KOPT-K1 (cell line): ENCODE data around the gene UNC13C.

Experiments
- H3K27ac ChIP-seq: fragments of 200-600 bp; sonication (generic); 2 replicates; pipeline ENCODE4 v1.5.1; 2016; ENCODE audit warnings: antibody characterized with exemption, mild to moderate bottlenecking, low read depth, low read length; ENCODE audit not compliant: poor library complexity, severe bottlenecking
- H3K36me3 ChIP-seq: fragments of 200-600 bp; sonication (generic); 2 replicates; pipeline ENCODE4 v1.5.1; 2017; ENCODE audit warnings: antibody characterized with exemption, mild to moderate bottlenecking, low read length, moderate library complexity; ENCODE audit not compliant: insufficient read depth
- H3K9me3 ChIP-seq: fragments of 200-600 bp; sonication (generic); 2 replicates; pipeline ENCODE4 v1.5.1; 2017; ENCODE audit warnings: antibody characterized with exemption, low read length, mild to moderate bottlenecking; ENCODE audit not compliant: insufficient read depth, poor library complexity, severe bottlenecking

The UNC13C gene

DNA sequence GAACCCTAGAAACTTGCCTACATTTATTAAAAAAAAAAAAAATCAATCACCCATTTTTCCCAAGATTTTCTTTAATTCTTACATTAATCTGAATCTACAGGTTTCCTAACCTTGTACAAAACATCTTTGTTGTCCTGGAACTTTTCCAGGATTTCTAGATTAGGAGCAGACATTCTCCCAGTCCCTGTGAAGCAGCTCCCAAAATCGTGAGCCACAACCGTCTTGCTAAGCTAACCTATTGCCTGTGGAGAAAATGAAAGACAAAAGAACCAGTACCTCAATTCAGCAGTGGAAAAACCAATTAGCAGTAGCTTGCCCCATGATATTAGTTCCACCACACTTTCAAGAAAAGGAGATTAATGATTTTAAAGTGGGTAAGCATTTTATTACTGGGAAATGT, 522.1 kb downstream of the UNC13C start:
- Histone ChIP-seq H3K27ac (no peak overlapping the region), H3K36me3 (no peaks in the 10 kb centered on the region), H3K9me3 (no peaks in the 10 kb centered on the region)

DNA sequence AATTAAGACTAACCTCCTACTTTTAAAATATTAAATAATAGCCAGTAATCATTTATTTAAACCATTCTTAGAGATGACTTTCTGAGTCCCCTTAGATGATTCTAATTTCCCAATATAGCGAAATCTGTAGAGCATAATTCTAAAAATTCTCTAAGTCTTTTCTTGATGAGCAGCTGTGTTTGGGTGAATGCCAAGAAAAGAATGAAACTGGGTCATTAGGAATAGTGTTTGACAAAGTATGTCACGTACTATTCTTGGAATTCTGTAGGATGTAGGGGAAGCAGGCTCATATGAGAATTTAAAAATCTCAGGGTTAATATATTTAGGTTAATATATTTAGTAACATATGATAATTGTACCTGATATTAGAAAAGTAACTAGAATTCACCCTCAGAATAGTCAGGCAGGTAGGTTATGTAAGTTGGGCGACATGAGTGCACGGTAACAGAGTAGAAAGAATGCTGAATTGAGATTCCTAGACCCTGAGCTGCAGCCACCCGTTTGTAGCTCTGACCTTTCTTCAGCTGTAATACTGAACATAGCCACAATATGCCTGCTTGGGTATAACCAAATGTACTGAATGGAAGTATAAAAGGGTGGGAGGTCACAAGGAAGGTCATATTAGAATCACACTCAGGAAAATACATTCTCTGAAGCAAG, 524.3 kb downstream of the UNC13C start:
- Histone ChIP-seq H3K9me3 (no peaks in the 10 kb centered on the region), H3K27ac (no peak overlapping the region), H3K36me3 (no peaks in the 10 kb centered on the region)

DNA sequence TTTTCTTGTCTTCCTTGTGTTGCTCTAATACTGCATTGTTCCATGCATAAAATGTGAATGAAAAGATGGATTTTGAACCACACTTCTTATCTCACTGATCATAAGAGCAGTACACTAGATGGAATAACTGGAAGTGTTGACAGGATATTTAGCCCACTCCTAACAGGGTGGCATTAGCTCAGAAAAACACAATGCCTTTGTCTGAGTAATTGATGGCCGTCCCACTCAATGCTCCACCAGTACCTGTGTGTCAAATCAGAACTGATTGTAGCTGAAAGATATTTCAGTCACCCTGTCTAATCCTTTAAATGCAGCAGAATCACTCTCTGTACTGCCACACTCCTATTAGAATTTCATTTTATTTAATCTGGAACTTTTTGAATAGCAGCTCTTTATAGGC, 526.5 kb downstream of the UNC13C start:
- H3K36me3 ChIP-seq = no peaks in the 10 kb centered on the region
- no peaks in the 10 kb centered on the region for H3K9me3 ChIP-seq
- no peak overlapping the region for H3K27ac ChIP-seq

DNA sequence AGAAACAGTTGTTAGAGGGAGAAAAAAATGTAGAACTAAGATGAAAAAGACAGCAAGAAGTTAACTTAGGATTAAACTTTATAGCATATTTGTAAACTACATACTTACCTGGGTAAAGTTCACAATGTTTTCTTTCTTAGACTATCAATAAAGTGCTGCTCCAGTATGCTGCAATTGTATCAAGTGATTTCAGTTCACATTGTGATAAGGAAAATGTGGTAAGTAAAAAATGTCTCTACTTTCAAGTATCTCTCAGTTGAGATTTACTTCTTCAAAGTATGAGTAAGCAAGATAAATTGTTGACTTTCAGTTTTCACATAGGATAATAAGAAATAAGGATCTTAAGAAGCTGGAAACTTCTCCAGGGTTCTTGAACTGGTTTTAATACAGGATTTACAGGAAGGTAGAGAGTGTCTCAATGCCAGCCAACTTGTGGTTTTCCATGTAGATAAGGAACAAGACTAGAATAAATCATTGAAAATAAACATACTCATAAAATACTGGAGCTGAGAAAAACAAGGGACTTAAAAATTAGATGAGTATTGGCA, 528.8 kb downstream of the UNC13C start:
- Histone ChIP-seq H3K27ac (no peak overlapping the region), H3K36me3 (no peaks in the 10 kb centered on the region), H3K9me3 (no peaks in the 10 kb centered on the region)

DNA sequence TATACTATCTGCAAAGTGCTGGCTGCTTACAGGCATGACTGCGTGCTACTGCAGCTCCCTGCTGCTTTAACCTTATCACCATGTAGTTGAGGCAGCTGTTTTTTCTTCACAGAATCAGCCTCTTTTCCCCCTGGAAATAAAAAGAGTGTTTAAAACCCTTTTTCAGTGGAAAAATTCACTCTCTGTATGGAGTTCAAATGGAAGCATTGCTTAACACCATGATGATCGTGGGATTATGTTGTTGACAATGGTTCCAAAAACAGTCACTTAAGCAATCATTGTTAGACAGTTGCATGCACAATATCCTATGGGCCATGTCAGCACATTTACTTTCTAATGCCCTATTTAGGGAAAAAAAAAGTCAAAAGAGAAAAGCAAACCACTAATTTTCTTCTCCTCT, 536.4 kb downstream of the UNC13C start:
- Histone ChIP-seq H3K36me3 (no peaks in the 10 kb centered on the region), H3K9me3 (no peaks in the 10 kb centered on the region), H3K27ac (no peak overlapping the region)

DNA sequence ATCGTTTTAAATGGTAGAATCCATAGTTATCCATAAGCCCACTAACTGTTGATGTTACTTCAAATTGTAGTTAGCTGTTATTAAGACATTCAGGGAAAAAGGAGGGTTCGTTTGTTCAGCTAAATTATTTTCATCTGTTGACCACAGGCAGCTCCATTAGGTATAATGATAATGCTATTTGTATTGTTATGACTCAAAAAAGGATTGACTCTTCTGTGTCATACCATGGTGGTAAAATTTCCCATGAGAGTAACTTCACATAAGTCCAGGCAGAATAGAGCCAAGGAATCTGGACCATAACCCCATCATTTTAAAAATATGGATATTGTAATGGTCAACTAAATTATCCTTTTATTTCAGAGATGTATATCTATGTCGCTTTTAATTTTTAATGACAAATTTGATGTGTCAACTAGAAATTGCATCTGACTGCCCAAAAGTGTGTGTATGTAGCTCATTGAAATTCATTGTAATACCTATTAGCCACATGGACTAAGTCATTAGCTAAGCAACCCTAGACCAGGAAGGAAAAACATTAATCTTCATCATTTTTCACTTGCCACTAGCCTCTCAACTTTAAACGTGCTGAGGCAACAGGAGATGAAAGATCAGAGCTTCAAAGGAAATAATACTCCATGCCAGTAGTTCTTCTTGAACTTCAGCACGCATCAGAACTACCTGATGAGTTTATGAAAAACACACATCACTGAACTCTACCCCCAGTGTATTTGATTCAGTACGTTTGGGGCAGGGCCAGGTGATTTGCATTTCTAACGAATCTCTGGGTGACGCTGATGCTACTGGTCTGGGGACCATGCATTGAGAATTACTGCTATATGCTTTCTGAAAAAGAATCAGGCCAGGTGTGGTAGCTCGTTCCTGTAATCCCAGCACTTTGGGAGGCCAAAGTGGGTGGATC, 537.7 kb downstream of the UNC13C start:
- H3K27ac ChIP-seq = no peak overlapping the region
- no peaks in the 10 kb centered on the region for H3K36me3 ChIP-seq
- no peaks in the 10 kb centered on the region for H3K9me3 ChIP-seq

DNA sequence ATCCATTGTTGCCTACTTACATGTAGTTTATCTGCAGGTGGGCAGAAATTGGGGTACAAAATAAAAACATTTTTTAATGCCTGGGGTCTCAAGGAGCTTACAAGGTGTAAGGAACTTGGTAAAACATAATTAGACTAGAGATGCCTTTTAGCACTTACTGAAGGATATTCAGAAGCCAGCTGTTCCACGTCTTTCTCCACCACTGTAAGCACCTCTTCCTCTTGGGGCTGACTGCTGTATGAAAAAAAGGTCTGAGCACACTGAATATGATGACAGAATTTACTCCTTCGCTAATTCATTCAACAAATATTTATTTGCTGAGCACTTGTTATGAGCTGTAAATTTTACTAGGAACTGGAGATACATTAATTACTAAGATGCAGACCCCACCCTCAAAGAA, 539.1 kb downstream of the UNC13C start:
- H3K36me3 ChIP-seq = no peaks in the 10 kb centered on the region
- no peaks in the 10 kb centered on the region for H3K9me3 ChIP-seq
- no peak overlapping the region for H3K27ac ChIP-seq

DNA sequence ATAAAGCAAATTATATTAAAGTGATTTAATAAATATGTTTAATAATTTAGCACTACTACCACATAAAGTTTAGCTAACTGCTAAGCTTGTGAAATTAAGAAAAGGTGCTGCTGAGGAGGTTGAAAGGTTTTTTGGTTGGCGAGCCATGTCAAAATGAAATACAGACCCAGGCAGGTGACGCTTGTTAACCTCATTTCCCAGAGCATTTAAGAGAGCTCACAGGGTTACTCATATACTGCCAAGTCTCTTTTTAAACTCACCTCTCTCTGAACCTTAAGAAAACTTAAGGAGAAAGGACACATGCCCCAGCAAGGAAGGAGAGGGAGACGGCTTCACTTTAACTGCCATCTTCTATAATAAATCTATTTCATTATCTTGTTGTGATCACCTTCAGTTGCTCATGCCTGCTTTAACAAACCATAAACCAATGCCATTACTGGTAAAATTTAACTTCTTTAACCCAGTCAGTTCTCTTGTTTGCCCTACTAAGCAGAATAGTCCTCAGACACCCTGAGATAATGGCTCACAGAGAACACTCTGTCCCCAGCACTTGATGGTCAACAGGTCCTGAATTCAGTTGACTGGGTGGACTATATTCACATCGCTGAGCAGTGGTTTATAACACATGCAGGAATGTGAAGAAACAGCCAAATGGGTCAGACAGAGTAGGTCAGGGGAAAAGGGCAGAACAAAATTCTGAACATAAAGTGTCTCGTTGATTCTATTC, 540.1 kb downstream of the UNC13C start:
- Histone ChIP-seq H3K27ac (no peak overlapping the region), H3K9me3 (no peaks in the 10 kb centered on the region), H3K36me3 (no peaks in the 10 kb centered on the region)

DNA sequence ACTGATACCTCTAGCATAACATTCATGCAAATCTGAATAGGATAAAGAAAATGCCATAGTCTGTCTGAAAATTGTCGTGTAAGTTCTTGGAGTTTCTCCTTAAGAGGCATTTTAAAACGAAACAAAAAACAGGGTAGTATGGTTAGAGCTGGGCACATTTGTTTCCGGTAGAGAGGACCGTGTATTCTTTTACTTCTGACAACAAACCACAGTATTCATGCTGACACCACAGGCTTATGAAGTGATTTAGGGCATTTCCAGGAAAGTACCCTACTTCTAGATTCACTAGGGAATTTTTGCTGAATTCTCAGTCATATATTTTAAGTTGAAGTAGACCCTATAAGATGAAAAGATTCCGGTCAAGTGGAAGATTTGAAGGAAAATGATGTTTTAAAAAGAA, 541.3 kb downstream of the UNC13C start:
- H3K9me3 ChIP-seq = no peaks in the 10 kb centered on the region
- H3K36me3 ChIP-seq = no peaks in the 10 kb centered on the region
- no peak overlapping the region for H3K27ac ChIP-seq

DNA sequence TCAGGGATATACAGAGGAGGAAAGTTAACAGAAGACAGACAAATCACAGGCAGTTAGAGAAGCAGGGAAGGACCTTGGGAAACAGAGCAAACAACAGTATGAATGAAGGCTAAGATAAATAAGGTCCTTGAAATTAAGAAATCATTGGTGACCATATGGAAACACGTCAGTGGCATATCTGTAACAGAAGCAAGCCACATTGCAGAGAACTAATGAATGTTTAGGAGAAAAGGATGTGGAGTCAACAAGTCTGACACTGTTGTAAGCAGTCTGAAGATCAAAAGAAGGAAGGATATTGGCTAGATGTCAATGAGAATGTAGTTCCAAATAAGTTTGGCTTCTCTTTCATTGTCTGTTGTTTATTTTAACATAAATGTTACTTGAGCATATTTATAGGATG, 542.4 kb downstream of the UNC13C start:
- H3K9me3 ChIP-seq = no peaks in the 10 kb centered on the region
- no peaks in the 10 kb centered on the region for H3K36me3 ChIP-seq
- no peak overlapping the region for H3K27ac ChIP-seq

DNA sequence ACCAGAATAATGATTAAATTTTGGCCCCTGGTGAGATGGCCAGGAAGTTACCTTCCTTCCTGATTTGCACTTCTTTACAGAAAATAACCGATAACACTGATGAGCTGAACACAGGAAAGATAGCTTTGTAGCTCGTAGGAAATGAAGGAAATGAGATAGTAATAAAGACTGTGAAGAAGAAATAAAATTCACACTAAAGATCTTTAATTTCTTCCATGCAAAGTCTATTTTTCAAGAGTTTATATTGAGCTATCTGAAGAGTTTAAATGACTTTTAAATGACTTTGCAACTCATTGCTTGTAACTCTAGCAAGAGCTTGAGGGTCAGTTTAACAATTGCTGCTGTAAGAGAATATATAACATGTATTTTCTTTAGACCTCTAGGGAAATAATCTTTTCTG, 543.0 kb downstream of the UNC13C start:
- H3K9me3 ChIP-seq = no peaks in the 10 kb centered on the region
- no peaks in the 10 kb centered on the region for H3K36me3 ChIP-seq
- H3K27ac ChIP-seq = no peak overlapping the region

DNA sequence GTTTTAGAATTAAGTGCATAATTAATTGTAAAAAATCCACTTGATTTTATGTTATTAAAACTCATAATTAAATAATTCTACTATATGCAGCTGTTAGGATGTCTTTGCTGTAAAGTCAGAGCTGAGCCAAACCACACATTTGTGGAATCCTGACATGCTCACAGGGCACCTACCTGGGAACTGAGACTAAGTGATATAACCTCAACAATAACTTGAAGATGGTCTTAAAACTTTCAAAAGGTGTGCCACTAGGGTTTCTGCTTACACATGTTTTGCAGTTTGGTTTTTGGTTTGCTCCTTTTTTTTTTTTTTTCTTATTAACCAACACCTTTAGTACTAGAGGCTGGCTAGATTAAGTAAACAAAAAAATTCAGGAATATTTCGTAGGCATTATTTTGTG, 549.8 kb downstream of the UNC13C start:
- H3K9me3 ChIP-seq = no peaks in the 10 kb centered on the region
- no peak overlapping the region for H3K27ac ChIP-seq
- no peaks in the 10 kb centered on the region for H3K36me3 ChIP-seq

DNA sequence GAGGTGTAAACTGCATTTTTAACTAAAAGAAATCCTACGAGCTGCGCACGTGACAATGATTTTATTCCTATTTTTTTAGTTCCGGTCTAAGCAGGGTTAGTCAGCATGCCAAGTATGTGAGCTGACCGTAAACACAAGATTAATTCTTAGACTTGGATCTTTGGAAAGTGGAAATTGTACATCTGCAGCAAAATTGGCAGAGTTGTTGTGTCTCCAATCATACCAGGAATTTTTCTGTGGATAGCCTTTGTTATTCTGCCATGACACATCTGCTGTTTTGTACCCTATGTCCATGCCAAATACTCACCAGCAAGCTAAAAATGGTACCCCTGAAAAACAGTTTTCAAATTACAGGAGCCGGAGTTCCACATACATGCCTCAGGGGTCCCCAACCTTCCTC, 562.5 kb downstream of the UNC13C start:
- Histone ChIP-seq H3K9me3 (no peaks in the 10 kb centered on the region), H3K27ac (no peak overlapping the region), H3K36me3 (no peaks in the 10 kb centered on the region)

DNA sequence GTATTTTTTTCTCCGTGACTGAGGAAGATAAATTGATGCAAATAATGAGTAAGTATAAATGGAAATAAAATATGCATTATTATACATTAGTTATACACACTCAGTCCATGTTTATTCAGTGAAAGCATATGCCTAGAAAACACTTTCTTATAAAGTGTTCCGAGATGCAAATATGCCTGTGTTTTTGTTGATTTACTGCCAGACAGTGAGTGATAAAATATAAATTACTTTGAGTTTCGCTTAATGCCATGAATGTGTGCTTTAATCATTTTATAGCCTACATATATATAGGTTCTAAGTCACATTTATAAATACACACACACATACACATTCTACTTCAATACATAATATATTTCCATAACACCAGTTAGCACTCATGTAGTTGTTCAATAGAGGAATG, 569.2 kb downstream of the UNC13C start:
- Histone ChIP-seq H3K27ac (no peak overlapping the region), H3K36me3 (no peaks in the 10 kb centered on the region), H3K9me3 (no peaks in the 10 kb centered on the region)

DNA sequence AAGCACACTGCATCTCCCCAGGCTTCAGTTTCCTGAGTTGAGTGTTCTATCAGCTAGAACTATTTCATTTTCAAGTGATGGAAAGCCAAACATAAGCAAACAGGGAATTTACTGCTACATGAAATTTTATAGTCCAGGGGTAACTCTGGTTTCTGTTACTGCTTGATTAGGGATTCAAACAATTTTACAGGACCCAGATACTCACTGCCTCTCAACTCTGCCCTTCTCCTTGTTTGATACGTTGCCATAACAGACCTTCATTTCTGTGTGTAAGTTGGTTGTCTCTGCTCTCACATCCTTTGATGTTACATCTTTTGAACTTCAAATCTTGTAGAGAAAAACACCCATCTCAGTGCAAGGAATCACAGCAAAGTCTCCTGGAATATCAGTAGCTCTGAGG, 572.7 kb downstream of the UNC13C start:
- no peak overlapping the region for H3K27ac ChIP-seq
- H3K9me3 ChIP-seq = no peaks in the 10 kb centered on the region
- H3K36me3 ChIP-seq = no peaks in the 10 kb centered on the region
